Endothelial cell of umbilical vein (primary cell): ENCODE results near the gene GPR17. TPM values are rescaled to one million over a fixed set of nuclear protein-coding genes. Genes with fewer than 3 reads are reported as not detected.

Experiments
- BruUV-seq: library from RNA; stranded (reverse); fragments of 400-500 nt; replicated peaks from 2 replicates; lab custom pipeline; 2021; lab: Mats Ljungman, UMichigan
- CTCF ChIA-PET: fragments of 300-600, 350-600 bp; sonication (Branson Sonifier 250); formaldehyde crosslinking; loops from one replicate; lab custom pipeline; 2021; ENCODE audit warnings: antibody characterized with exemption, inconsistent platforms; lab: Charles Lee
- POLR2A ChIA-PET: fragments of 300-600, 350-600 bp; sonication (Branson Sonifier 250); formaldehyde crosslinking; loops from one replicate; lab custom pipeline; 2021; ENCODE audit warnings: antibody characterized with exemption, inconsistent platforms; lab: Charles Lee
- DNase-seq: peaks from one replicate; pipeline ENCODE4 v3.0.0-alpha.2; 2011; ENCODE audit warnings: low read depth, low spot score
- FAIRE-seq: peaks from 2 replicates; lab custom pipeline; 2011; peaks lifted over from hg19 to GRCh38; lab: Jason Lieb, UNC
- H2AFZ ChIP-seq: 2 replicates; pipeline ENCODE4 v1.6.0; 2012; ENCODE audit warnings: low read depth, low read length, control low read depth, inconsistent platforms
- H3K27ac ChIP-seq: 2 replicates; pipeline ENCODE4 v1.5.1; 2011; ENCODE audit warnings: low read depth, mild to moderate bottlenecking, control low read depth, low read length, moderate library complexity; ENCODE audit not compliant: insufficient read depth
- H3K27me3 ChIP-seq, 2 experiments: 2 replicates each; pipeline versions ENCODE4 v1.6.0 to v1.6.1; 2011; ENCODE audit warnings: low read length in 2 of 2, mixed read lengths in 1 of 2; ENCODE audit not compliant: control insufficient read depth in 2 of 2, insufficient read depth in 2 of 2
- H3K36me3 ChIP-seq, 2 experiments: 2 replicates in 1 of 2; 3 replicates in 1 of 2; pipeline ENCODE4 v1.5.1; 2011; ENCODE audit warnings: low read length in 2 of 2, mild to moderate bottlenecking in 1 of 2, moderate library complexity in 1 of 2; ENCODE audit not compliant: control insufficient read depth in 2 of 2, insufficient read depth in 2 of 2; ENCODE audit errors: extremely low read depth in 1 of 2
- H3K4me1 ChIP-seq: 3 replicates; pipeline ENCODE4 v1.5.1; 2011; ENCODE audit warnings: mild to moderate bottlenecking, low read length; ENCODE audit not compliant: control insufficient read depth, insufficient read depth; ENCODE audit errors: extremely low read depth
- H3K4me2 ChIP-seq: 2 replicates; pipeline ENCODE4 v1.6.1; 2011; ENCODE audit warnings: low read length, control low read depth, mixed read lengths; ENCODE audit not compliant: insufficient read depth
- H3K4me3 ChIP-seq, 3 experiments: fragments of 200-600 bp in 1 of 3; sonication (generic), shearing (Covaris generic) in 1 of 3; replicated peaks in 1 of 3; 2 replicates each; pipeline ENCODE4 v1.5.1; 2011 to 2016; ENCODE audit warnings: control low read depth in 3 of 3, low read length in 3 of 3, mild to moderate bottlenecking in 2 of 3, inconsistent platforms in 1 of 3, low read depth in 1 of 3, moderate library complexity in 1 of 3; ENCODE audit not compliant: insufficient read depth in 1 of 3
- H3K79me2 ChIP-seq: 2 replicates; pipeline ENCODE4 v1.6.0; 2012; ENCODE audit warnings: low read length, inconsistent platforms; ENCODE audit not compliant: control insufficient read depth, insufficient read depth
- H3K9ac ChIP-seq: replicated peaks from 2 replicates; pipeline ENCODE3; 2011; ENCODE audit warnings: low read length, control low read depth; ENCODE audit not compliant: insufficient read depth; ENCODE audit errors: extremely low read depth
- H3K9me1 ChIP-seq: replicated peaks from 3 replicates; pipeline ENCODE4 v1.6.0; 2011; ENCODE audit warnings: mild to moderate bottlenecking, low read length; ENCODE audit not compliant: control insufficient read depth, insufficient read depth; ENCODE audit errors: extremely low read depth
- H3K9me3 ChIP-seq: replicated peaks from 2 replicates; pipeline ENCODE4 v1.5.1; 2012; ENCODE audit warnings: low read length, inconsistent platforms; ENCODE audit not compliant: control insufficient read depth, insufficient read depth
- H4K20me1 ChIP-seq: replicated peaks from 2 replicates; pipeline ENCODE3; 2011; ENCODE audit warnings: mild to moderate bottlenecking, low read length; ENCODE audit not compliant: control insufficient read depth, insufficient read depth; ENCODE audit errors: extremely low read depth
- CTCF ChIP-seq, 2 donors: IDR thresholded peaks; 1 replicate in 1 of 2; 2 replicates in 1 of 2; pipeline ENCODE4 v1.5.1; 2011; ENCODE audit warnings: low read length in 2 of 2, mild to moderate bottlenecking in 2 of 2, moderate library complexity in 2 of 2, control low read depth in 1 of 2, inconsistent platforms in 1 of 2, low read depth in 1 of 2; ENCODE audit not compliant: insufficient read depth in 1 of 2; ENCODE audit errors: extremely low read depth in 1 of 2
- EZH2 ChIP-seq: IDR thresholded peaks from 2 replicates; pipeline ENCODE4 v1.6.1; 2012; ENCODE audit warnings: borderline replicate concordance, low read depth, mild to moderate bottlenecking, moderate library complexity, low read length, inconsistent platforms; ENCODE audit not compliant: severe bottlenecking
- FOS ChIP-seq: IDR thresholded peaks from 2 replicates; pipeline ENCODE4 v1.6.1; 2011; ENCODE audit warnings: mild to moderate bottlenecking, low read length, moderate library complexity, borderline replicate concordance; ENCODE audit not compliant: insufficient read depth
- GATA2 ChIP-seq: IDR thresholded peaks from 2 replicates; pipeline ENCODE4 v1.7.0; 2011; ENCODE audit warnings: low read depth, mild to moderate bottlenecking, moderate library complexity, mixed read lengths, low read length; ENCODE audit not compliant: insufficient read length, insufficient read depth
- JUN ChIP-seq: IDR thresholded peaks from 2 replicates; pipeline ENCODE4 v1.6.1; 2011; ENCODE audit warnings: borderline replicate concordance, low read depth; ENCODE audit not compliant: insufficient read length, insufficient read depth
- MAX ChIP-seq: IDR thresholded peaks from 2 replicates; pipeline ENCODE4 v1.6.1; 2011; ENCODE audit not compliant: insufficient read depth, insufficient read length
- MYC ChIP-seq: IDR thresholded peaks from one replicate; pipeline ENCODE4 v1.6.1; 2011; ENCODE audit warnings: mild to moderate bottlenecking, low read depth, low read length
- POLR2A ChIP-seq: IDR thresholded peaks from 2 replicates; pipeline ENCODE4 v1.6.1; 2012; ENCODE audit warnings: low read depth, mild to moderate bottlenecking, control low read depth, low read length
- POLR2AphosphoS5 ChIP-seq: IDR thresholded peaks from 2 replicates; pipeline ENCODE4 v1.6.1; 2012; ENCODE audit warnings: low read depth, mild to moderate bottlenecking, control low read depth, low read length, moderate library complexity; ENCODE audit not compliant: insufficient read depth
- dilution Hi-C: fragments of 300-500 bp; cut with MboI; formaldehyde crosslinking; loops from one replicate; pipeline ENCODE4 v1.15.0; 2019; ENCODE audit warnings: low sequenced_read_pairs; ENCODE audit not compliant: extremely low pct_ligation_motif_present
- intact Hi-C: fragments of 100-400 bp; cut with micrococcal nuclease; formaldehyde crosslinking; loops from one replicate; pipeline ENCODE4 v1.10.0; 2022
- polyA plus RNA-seq, 4 experiments: library from polyadenylated mRNA; depleted of rRNA in 3 of 4; stranded (reverse) in 3 of 4; unstranded in 1 of 4; fragments of >200 nt; gene quantifications; 2 replicates each; pipeline versions ENCODE4 v1.2.1 to v1.2.3, GENCODE V29; 2011 to 2012; ENCODE audit warnings: missing spikeins in 1 of 4
- total RNA-seq: library from RNA; stranded (reverse); gene quantifications from 2 replicates; pipeline ENCODE4 v1.2.3, GENCODE V29; 2021

The GPR17 gene
- total and polyA plus RNA-seq, 2 donors (not counting 3 experiments of a cell fraction or from before 2014, with no cell fraction given) = 0.10 TPM; not detected in 1

- Histone ChIP-seq H2AFZ (peak overlapping the region; percentile 83), H3K9me3 (no peaks in the 10 kb centered on the region), H3K36me3 (no peaks in the 10 kb centered on the region), H4K20me1 (no peaks in the 10 kb centered on the region), H3K4me1 (peaks cover 13% of the 10 kb centered on the region), H3K79me2 (no peaks in the 10 kb centered on the region), H3K4me3 (no peak overlapping the region), H3K9ac (no peak overlapping the region), H3K27me3 (no peaks in the 10 kb centered on the region), H3K27ac (no peak overlapping the region), H3K9me1 (no peaks in the 10 kb centered on the region), H3K4me2 (no peak overlapping the region)
- DNase-seq = no peak
- dilution Hi-C loops = no loop called here
- intact Hi-C loops = no loop called here
- POLR2A ChIA-PET = no interaction called here
- no peak for FAIRE-seq
- CTCF ChIA-PET = interaction anchor here (1.2 to 4.7 kb wide), 5 partner anchors 13 to 154 kb away, joined by 3 to 38 read pairs (median 7); no protein-coding TSS in a partner anchor
- TF ChIP-seq EZH2 (no peak), CTCF (IDR thresholded peaks at IDR 0.05; ENCODE audit: extremely low read depth in 1 of 2, insufficient read depth in 1 of 2, low read depth in 1 of 2, low read length in 2 of 2) (no peak), GATA2 (no peak), POLR2AphosphoS5 (no peak), MAX (no peak), FOS (no peak), POLR2A (no peak), JUN (no peak), MYC (no peak)
- no TSS peak for BruUV-seq
Observed at GRCh38 chr2:127680706-127681287, 34.8 kb downstream of the GPR17 start.
